SW480 (cell line): ENCODE results near the gene TENM4.

ENCODE experiments used
- DNase-seq: peaks from one replicate; pipeline ENCODE4 v3.0.0-alpha.2; 2016; ENCODE audit warnings: low spot score

Gene TENM4

GRCh38 chr11:78935398-78936068, 505.3 kb downstream of the TENM4 start:
- no peak for DNase-seq

DNA sequence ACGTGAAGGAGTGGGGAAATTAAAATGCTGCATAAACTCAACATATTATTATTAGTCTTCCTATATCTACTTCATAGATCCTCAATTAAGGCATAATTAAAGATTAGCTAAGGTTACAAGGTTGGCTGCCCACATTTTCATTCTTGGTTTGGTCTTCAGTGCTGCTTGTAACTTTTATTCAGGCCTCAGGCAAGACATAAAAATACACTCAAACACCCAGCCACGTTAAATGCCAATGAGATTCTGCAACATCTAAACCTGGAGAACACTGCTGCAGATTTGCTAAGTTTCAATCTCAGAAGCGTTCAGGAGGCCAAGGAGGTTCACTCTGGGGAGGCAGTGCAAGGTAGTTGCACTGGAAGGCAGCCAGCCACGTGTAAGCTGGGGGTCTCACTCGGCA, 507.5 kb downstream of the TENM4 start:
- no peak for DNase-seq

- DNase-seq: no peak
Observed at GRCh38 chr11:78932757-78933156, 508.1 kb downstream of the TENM4 start.

- no peak for DNase-seq
Observed at GRCh38 chr11:78931891-78932290, 508.9 kb downstream of the TENM4 start.

GRCh38 chr11:78930810-78931523, 509.9 kb downstream of the TENM4 start:
- no peak for DNase-seq

- no peak for DNase-seq
Observed at GRCh38 chr11:78929906-78930220, 511.0 kb downstream of the TENM4 start.

GRCh38 chr11:78929207-78929905, 511.5 kb downstream of the TENM4 start:
- no peak for DNase-seq

GRCh38 chr11:78927511-78927910, 513.3 kb downstream of the TENM4 start:
- no peak for DNase-seq

GRCh38 chr11:78926633-78927338, 514.0 kb downstream of the TENM4 start:
- DNase-seq: no peak

DNA sequence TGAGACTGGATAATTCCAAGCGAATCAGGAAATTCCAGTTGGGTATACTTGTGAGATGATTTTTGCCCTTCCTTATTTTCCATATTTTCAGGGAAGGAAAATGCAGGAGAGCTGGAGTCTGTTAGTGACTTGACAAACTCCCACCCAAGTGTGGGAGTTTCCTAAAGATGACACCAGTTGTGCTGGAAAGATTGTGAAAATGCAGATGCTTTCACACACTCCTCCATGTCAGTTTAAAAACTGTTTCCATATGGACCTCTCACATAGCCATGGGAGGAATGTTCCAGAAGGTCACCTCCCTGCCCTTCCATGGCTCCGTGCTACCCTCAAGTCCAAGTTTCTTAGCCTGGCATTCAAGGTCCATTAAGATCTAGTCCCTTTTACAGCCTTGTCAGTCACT, 515.4 kb downstream of the TENM4 start:
- DNase-seq: no peak

DNA sequence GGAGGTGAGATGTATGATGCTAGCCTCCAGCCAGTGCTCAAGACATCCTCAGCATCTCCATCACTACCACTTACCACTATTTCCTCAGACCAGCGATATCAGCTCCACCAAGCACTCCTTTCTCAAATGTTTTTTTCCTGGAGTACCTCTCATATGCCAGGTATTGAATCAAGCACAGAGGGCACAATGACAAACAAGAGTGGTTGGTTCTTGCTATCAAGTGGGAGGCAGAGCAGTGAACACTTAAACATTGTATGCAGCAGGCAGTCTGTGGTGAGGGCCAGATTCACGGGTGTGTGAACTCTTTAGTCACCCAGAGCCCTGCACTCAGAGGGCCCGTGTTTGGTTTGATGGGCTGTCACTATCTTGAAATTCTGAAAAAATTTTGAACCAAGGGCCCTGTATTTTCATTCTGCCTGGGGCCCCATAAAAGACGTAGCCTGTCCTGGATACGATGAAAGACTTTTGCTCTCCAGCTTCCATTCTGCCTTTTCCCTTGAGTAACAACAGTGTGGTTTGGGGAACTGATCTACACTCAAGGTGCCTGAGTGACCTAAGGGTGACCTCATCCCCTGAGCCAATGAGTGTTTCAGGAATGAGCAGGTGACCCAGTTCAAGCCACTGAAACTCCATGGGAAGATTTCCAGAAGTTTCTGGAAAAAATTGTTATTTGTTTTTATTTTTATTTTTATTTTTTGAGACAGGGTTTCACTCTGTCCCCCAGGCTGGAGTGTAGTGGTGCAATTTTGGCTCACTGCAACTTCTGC, 517.8 kb downstream of the TENM4 start:
- no peak for DNase-seq

DNA sequence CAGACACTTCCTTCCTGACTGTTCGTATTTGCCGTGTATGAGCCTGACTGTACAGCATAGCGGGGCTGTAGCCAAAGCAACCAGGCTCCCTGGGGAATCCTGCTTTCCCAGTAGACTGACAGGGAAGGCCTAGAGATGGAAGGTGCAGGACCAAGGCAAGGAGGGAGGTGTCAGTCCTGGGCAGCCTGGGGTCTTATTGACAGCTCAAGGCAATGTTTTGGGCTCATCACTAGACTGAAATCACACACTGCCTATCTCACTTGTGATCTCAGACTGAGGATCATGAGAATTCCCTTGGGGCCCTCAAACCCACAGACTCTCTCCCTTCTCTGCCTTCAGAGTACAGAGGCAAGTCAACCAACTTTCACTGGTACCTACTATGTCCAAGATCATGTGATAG, 519.3 kb downstream of the TENM4 start:
- no peak for DNase-seq

- DNase-seq: no peak
Observed at GRCh38 chr11:78920329-78920728, 520.5 kb downstream of the TENM4 start.

DNA sequence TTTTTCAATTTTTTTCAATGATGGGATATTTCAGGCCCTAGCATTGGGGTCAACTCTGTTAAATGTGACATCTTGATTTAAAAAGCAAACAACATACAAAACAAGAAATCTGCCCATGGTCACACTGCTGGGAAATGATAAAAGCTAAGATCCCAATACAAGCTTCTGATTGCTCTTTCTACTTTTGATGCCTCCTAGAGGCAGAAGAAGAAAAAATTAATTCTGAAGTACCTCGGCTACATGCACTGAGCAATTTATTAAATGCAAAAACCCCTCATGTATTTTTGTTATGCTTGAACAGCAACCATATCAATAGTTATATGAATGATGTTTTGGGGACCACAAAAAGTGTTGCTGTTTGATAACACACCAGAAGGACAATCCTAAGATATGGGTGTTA, 524.1 kb downstream of the TENM4 start:
- no peak for DNase-seq

- no peak for DNase-seq
Observed at GRCh38 chr11:78914503-78914902, 526.3 kb downstream of the TENM4 start.

DNA sequence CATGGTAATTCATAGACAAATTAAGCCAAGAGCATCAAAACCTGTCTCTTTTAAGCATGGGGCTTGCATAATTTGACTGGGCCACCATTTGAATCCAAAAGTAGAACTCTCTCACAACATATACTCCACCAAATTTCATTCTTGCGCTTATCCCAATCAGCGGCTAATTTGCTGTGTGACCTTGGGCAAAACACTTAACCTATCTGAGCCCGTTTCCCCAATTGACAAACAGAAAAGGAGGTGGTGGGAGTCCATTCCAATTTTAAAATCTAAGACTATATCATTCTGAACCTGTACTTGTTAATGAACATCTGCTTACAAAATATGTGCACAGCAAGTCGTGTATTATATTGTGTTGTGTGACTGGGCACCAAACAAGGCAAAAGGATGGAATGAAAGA, 528.1 kb downstream of the TENM4 start:
- DNase-seq: no peak

GRCh38 chr11:78910322-78910721, 530.5 kb downstream of the TENM4 start:
- DNase-seq: no peak

GRCh38 chr11:78909386-78909785, 531.4 kb downstream of the TENM4 start:
- no peak for DNase-seq

GRCh38 chr11:78907636-78908035, 533.2 kb downstream of the TENM4 start:
- no peak for DNase-seq

- DNase-seq: no peak
Observed at GRCh38 chr11:78906566-78906965, 534.3 kb downstream of the TENM4 start.

DNA sequence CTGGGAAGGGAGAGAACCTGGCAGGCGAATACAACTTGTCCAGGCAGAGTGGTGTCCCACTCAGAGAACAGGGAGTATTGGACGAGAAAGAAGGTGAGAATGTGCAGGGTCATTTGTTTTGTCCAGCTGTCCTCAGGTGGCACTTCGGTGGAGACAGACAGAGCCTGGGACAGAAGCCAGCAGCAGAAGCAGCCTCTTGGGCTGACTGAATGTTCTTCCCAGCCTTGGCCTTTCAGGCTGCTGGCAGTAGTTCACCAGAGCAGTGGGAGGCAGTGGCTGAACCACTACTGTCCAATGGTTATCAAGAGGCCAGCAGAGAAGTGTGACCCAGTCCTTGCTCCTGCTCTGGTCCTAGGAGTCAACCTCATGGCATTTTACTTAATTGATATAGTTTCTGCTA, 535.1 kb downstream of the TENM4 start:
- no peak for DNase-seq
